ENCODE data around the gene SHC4.

Gene SHC4

DNA sequence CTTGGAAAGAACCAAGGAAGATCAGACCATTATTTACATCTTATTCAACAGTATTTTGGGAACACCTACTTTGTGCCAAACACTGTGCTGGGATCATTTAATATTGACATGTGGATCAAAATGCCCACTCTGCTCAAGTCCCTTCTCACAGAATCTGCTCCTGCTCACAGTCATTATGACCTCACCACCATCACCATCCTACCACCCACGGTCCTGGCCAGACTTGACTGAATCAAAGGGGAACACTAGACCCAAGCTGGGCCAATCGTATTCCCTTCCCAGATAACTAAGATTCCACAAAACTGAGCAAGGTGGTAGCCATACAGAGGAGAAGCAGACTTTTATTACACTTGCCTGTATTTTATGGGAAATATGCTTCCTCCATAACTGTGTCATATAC lies 149.4 kb downstream of the SHC4 start:
- H3K36me3 Mint-ChIP-seq (ENCODE audit: low read depth) = peaks cover 7% of the 10 kb centered on the region
- H3K27me3 Mint-ChIP-seq = peaks cover 3% of the 10 kb centered on the region
- intact Hi-C loops (cut with micrococcal nuclease) = loop anchor here (5.0 kb wide), 1 partner anchor 1333 kb away; no protein-coding TSS in a partner anchor
- no peak overlapping the region for H3K27ac Mint-ChIP-seq
- no peak overlapping the region for H3K4me3 Mint-ChIP-seq
- H3K4me1 Mint-ChIP-seq (ENCODE audit: low read depth) = peaks cover 22% of the 10 kb centered on the region
- no peaks in the 10 kb centered on the region for H3K9me3 Mint-ChIP-seq

DNA sequence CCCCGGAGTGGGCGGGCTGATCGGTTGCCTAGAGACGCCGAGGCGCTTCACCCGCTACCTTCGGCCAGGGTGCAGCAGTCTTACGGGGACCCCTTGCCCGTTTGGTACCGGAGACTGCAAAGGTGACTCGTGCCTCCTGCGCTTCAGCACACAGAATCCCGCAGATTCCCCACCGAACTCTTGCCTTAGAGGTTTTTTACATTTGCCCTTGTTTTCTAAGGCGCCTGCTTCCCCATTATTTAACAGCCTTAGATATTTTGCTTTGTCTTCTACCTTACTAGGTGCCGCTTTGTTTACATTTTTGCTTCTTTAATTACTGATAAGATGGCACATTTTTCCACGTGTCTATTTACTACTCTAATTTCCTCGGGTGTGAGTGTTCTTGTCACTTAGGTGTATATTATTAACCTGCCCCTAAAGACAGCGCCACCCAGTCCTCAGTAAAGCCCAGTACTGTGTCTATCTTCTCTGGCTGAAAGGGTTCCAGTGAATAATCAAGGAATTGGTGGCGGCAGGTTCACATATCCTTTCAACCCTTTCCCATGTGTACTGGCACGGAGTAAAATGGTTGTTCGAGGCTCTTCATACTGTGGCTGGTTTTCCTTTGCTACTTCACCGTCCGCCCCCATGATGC lies 152.3 kb downstream of the SHC4 start:
- Mint-ChIP-seq H3K9me3 (no peaks in the 10 kb centered on the region), H3K27me3 (peaks cover 3% of the 10 kb centered on the region), H3K4me3 (peak overlapping the region; percentile 86), H3K27ac (peak overlapping the region; percentile 94), H3K4me1 (ENCODE audit: low read depth) (peaks cover 22% of the 10 kb centered on the region), H3K36me3 (ENCODE audit: low read depth) (peaks cover 7% of the 10 kb centered on the region)
- intact Hi-C loops (cut with micrococcal nuclease) = loop anchor here (2.0 to 5.0 kb wide), 2 partner anchors 809 to 1336 kb away; partner anchors contain the start of genes DTWD1 and FAM227B

DNA sequence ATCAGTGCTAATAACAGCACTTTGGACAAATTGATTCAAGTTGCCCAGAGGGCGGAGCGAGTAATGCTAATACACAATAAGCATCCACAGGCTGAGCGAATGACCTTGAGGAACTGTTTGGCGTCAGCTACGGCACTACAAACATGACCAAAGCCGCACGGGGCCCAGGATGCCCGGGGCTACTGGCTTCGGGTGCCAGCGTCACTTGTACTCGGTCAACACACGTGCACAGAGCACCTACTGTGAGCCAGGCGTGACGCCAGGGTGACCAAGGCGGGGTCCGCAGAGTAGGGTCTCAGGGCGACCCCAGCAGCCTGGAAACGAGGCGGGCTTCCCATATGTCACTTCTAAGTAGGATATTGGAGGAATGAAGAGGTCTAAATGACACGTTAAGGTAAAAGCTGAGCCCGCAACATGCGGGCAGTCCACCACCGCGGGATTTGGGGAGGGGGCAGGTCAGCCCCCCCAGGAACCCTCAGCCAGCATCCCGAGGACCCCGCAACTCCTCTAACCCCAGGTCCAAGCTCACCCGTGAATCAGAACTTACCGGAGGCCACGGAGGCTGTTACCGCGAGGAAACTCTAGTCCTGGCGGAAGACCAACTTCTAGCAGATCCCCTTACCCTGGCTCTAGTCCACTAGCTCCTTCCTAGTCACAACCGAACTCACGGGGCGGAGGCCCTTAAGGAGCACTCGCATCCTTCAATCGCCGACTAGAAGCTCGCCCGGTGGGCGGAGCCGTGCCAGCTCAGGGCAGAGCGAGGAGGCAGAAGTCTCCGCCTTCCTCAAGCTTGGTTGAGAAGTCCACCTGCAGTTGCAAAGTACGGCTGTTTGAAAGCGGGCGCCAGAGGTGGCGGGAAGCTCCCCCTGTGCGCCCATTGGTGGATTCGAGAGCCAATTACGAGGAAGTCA lies 153.1 kb downstream of the SHC4 start, which contains the start of gene CEP152:
TSS of gene CEP152 (minus strand) at position 656 of the 911 bp plus-strand sequence. CDS start 5,420 bp downstream, outside the sequence.
- Mint-ChIP-seq H3K4me1 (ENCODE audit: low read depth) (peaks cover 22% of the 10 kb centered on the region), H3K27me3 (peaks cover 3% of the 10 kb centered on the region), H3K4me3 (peak within 1 kb of the TSS; percentile 86)

DNA sequence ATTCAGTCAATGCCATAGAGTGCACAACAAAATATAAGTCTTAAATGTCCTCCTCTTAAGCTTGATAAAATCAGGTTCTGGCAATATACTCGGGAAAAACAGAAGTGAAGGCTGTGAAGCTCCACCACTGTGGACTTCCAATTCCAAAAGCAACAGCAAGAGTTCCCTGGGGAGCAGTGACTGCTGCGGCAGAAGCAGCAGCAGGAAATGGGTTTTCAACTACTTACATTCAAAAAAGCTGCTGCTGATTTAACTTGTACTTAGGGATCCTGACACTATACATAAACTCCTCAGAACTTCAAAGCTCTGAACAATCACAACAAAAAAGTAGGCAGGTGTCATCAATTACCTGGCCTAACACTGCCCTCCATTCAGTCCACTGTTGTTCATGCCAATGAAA lies 157.6 kb downstream of the SHC4 start:
- intact Hi-C loops (cut with micrococcal nuclease) = no loop called here
- H3K27ac Mint-ChIP-seq = no peak overlapping the region
- no peaks in the 10 kb centered on the region for H3K9me3 Mint-ChIP-seq
- no peak overlapping the region for H3K4me3 Mint-ChIP-seq
- peaks cover 9% of the 10 kb centered on the region for H3K4me1 Mint-ChIP-seq (ENCODE audit: low read depth)
- peaks cover 30% of the 10 kb centered on the region for H3K36me3 Mint-ChIP-seq (ENCODE audit: low read depth)
- no peaks in the 10 kb centered on the region for H3K27me3 Mint-ChIP-seq

More for the DNA sequence above, 153.1 kb downstream of the SHC4 start, which contains the start of gene CEP152:
- Mint-ChIP-seq H3K36me3 (ENCODE audit: low read depth) (peaks cover 8% of the 10 kb centered on the region), H3K9me3 (no peaks in the 10 kb centered on the region), H3K27ac (peak within 1 kb of the TSS; percentile 94)
- intact Hi-C loops (cut with micrococcal nuclease) = loop anchor here (2.0 to 5.0 kb wide), 2 partner anchors 810 to 1337 kb away; partner anchors contain the start of genes DTWD1 and FAM227B

DNA sequence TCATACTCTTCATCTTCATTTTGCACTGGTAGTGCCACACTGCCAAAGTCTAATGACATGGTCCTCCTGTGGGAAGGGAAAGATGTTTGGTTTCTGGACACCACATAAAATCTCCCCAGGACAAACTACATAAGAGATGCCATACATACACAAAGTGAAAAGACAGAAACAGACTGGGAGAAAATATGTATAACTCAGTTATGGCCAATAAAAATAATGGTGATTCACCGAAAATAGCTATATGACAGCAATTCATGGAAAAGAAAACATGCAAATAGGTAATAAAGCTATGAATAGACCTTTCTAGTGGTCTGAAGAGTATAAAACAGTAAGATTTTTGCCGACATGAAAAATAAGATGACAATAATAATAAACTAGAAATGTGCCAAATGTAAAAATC lies 158.1 kb downstream of the SHC4 start:
- Mint-ChIP-seq H3K4me1 (ENCODE audit: low read depth) (peaks cover 9% of the 10 kb centered on the region), H3K27me3 (no peaks in the 10 kb centered on the region)

DNA sequence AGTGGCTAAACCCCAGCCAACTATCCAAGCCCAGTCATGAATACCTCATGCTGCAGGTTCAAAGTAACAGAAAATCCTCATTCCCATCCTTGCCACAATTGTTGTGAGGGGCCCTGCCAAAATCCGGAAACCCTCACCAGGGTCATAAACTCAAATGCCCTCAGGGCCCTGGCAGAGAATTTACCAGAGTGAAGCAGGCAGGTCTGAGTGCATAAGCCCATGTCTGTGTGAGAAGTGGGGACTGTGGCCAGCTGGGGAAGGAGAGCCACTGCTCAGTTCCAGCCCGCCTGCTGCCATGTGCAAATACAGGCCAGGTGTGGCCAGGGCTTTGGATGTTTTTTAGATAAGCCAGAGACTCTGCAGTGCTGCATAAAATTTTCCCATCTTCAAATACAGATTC lies 159.8 kb downstream of the SHC4 start:
- H3K9me3 Mint-ChIP-seq = no peaks in the 10 kb centered on the region
- peaks cover 5% of the 10 kb centered on the region for H3K4me1 Mint-ChIP-seq (ENCODE audit: low read depth)
- no peak overlapping the region for H3K4me3 Mint-ChIP-seq
- no peaks in the 10 kb centered on the region for H3K27me3 Mint-ChIP-seq
- intact Hi-C loops (cut with micrococcal nuclease) = loop anchor here (5.0 kb wide), 1 partner anchor 447 kb away; no protein-coding TSS in a partner anchor
- H3K27ac Mint-ChIP-seq = no peak overlapping the region
- H3K36me3 Mint-ChIP-seq (ENCODE audit: low read depth) = peaks cover 23% of the 10 kb centered on the region

More for the DNA sequence above, 158.1 kb downstream of the SHC4 start:
- peaks cover 27% of the 10 kb centered on the region for H3K36me3 Mint-ChIP-seq (ENCODE audit: low read depth)
- intact Hi-C loops (cut with micrococcal nuclease) = no loop called here
- no peak overlapping the region for H3K27ac Mint-ChIP-seq
- no peak overlapping the region for H3K4me3 Mint-ChIP-seq
- no peaks in the 10 kb centered on the region for H3K9me3 Mint-ChIP-seq

DNA sequence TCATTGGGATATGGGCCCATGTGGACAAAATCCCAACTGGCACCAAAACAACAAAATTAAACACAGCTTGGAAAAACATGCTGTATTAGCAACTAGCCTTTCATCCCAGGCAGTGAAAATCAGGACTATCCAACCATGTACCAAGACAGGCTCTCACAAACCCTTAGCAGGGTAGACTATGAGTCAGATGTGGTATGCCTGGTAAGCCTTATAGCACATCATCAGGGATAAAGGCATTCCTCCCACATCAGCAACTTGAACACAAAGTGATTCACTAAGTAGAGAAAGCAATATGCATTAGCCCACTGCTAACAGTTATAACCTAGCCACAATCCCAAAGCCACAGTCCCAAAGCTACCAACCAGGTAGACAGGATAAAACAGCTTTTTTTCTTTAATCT lies 160.9 kb downstream of the SHC4 start:
- H3K9me3 Mint-ChIP-seq = no peaks in the 10 kb centered on the region
- H3K4me1 Mint-ChIP-seq (ENCODE audit: low read depth) = peaks cover 5% of the 10 kb centered on the region
- peaks cover 24% of the 10 kb centered on the region for H3K36me3 Mint-ChIP-seq (ENCODE audit: low read depth)
- H3K27me3 Mint-ChIP-seq = no peaks in the 10 kb centered on the region
- H3K4me3 Mint-ChIP-seq = no peak overlapping the region
- H3K27ac Mint-ChIP-seq = no peak overlapping the region
- intact Hi-C loops (cut with micrococcal nuclease) = loop anchor here (5.0 kb wide), 1 partner anchor 446 kb away; no protein-coding TSS in a partner anchor

DNA sequence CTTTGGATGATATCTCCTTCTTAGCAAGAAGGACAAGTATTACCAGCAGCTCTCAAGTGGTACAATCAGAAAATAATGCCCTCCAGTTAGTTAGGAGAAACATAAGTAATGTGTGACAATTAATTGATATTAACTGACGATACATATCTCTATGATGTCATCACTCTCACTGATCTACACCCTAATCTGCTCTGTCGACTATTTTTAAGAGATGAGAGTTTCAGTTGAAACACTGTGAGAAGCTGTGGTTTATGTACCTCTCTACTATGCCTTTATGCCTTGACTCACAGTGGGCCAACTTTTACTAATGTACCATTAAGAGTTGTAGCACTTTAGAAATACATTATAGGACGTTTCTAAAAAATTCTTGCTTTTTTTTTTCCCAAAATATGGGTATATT lies 161.5 kb downstream of the SHC4 start:
- H3K27me3 Mint-ChIP-seq = no peaks in the 10 kb centered on the region
- intact Hi-C loops (cut with micrococcal nuclease) = loop anchor here (5.0 kb wide), 1 partner anchor 445 kb away; no protein-coding TSS in a partner anchor
- H3K9me3 Mint-ChIP-seq = no peaks in the 10 kb centered on the region
- no peak overlapping the region for H3K4me3 Mint-ChIP-seq
- peaks cover 30% of the 10 kb centered on the region for H3K36me3 Mint-ChIP-seq (ENCODE audit: low read depth)
- H3K27ac Mint-ChIP-seq = no peak overlapping the region
- H3K4me1 Mint-ChIP-seq (ENCODE audit: low read depth) = peaks cover 5% of the 10 kb centered on the region

DNA sequence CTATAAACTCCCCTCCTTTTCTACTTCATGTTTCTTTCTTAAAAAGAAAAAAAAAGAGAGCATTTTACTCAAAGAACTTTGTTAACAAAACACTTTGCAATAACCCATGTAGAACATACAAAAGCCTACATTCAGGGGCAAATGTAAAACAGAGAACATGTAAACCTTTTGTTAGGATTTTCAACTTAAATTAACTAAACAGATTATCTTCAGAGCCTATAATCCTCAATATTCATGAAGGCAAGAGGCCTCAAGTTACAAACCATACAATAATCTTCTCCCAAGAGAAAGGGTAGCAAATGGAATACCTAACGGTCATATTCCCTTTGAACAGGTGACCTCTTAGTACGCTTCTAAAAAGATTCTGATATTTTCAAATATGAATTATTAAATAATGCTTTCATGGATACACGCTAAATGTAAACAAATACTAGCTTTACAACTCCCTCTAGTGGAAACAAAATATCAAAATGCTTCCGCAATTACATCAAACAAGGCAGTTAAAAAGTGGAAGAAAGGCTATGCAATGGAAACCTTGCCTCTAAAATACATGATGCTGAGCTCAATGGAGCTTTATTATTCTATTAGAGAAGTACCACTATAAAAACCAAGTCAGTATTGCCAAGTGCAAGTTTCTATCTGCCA lies 162.8 kb downstream of the SHC4 start:
- no peaks in the 10 kb centered on the region for H3K9me3 Mint-ChIP-seq
- peaks cover 32% of the 10 kb centered on the region for H3K36me3 Mint-ChIP-seq (ENCODE audit: low read depth)
- peaks cover 5% of the 10 kb centered on the region for H3K4me1 Mint-ChIP-seq (ENCODE audit: low read depth)
- H3K4me3 Mint-ChIP-seq = no peak overlapping the region
- no peaks in the 10 kb centered on the region for H3K27me3 Mint-ChIP-seq
- intact Hi-C loops (cut with micrococcal nuclease) = loop anchor here (5.0 kb wide), 1 partner anchor 444 kb away; no protein-coding TSS in a partner anchor
- H3K27ac Mint-ChIP-seq = no peak overlapping the region

DNA sequence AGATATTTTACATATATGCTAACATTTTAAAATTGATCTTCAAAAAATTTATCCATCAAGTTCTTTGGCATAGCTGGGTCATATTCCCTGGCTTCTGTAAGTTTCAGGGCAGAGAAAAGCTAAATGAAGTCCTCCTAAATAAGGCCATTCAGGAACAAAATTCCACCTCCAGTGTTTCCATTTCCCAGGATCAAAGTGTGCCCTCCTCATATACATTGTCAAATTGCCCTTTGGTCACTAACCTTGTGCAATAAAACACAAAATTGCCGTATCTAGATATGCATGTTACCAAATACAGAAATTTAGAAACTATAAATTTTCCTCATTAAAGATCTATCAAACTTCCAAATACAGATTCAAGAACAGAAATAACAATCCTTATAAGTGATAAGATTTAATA lies 163.5 kb downstream of the SHC4 start:
- H3K4me1 Mint-ChIP-seq (ENCODE audit: low read depth) = peaks cover 5% of the 10 kb centered on the region
- intact Hi-C loops (cut with micrococcal nuclease) = loop anchor here (5.0 kb wide), 1 partner anchor 443 kb away; no protein-coding TSS in a partner anchor
- H3K27ac Mint-ChIP-seq = no peak overlapping the region
- H3K4me3 Mint-ChIP-seq = no peak overlapping the region
- H3K27me3 Mint-ChIP-seq = no peaks in the 10 kb centered on the region
- H3K9me3 Mint-ChIP-seq = no peaks in the 10 kb centered on the region
- H3K36me3 Mint-ChIP-seq (ENCODE audit: low read depth) = peaks cover 27% of the 10 kb centered on the region

DNA sequence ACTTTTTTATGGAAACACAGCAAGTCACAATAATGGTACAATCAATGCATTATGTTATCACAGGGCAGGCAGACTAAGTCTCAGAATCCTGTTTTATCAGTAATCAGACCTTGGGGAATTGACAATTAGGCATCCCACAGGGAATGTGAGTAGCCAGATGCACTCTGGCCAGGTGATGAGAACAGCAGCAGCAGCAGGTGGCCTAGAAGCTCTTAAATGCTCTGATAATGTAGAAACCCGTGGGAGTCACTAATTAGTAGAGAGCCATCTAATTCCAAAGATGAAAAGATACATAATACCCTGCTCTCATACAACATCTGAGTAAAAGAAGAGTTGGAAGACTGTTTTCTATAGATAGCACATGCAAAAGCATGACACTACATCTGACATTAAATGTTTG lies 165.4 kb downstream of the SHC4 start:
- Mint-ChIP-seq H3K9me3 (no peaks in the 10 kb centered on the region), H3K27ac (no peak overlapping the region), H3K36me3 (ENCODE audit: low read depth) (peaks cover 9% of the 10 kb centered on the region), H3K4me1 (ENCODE audit: low read depth) (peaks cover 14% of the 10 kb centered on the region), H3K4me3 (no peak overlapping the region), H3K27me3 (no peaks in the 10 kb centered on the region)
- intact Hi-C loops (cut with micrococcal nuclease) = no loop called here

DNA sequence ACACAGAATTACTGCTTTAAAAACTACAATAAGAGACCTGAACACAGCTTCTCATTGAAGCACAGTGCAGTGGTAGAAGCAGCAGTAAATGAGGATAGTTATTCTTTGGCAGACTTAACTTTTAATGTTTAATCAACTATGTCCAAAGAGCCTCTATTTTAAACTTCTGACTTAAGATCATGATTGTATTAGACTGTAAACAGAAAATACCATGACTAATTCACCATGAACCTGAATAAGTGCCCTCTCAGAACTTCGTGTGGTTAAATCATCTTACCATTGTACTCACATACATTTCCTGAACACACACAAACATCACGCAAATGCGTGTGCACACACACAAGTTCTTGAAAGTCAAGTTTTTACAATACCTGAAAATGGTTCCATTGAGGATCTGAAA lies 166.8 kb downstream of the SHC4 start:
- Mint-ChIP-seq H3K27ac (no peak overlapping the region), H3K4me1 (ENCODE audit: low read depth) (peaks cover 14% of the 10 kb centered on the region), H3K4me3 (no peak overlapping the region), H3K27me3 (no peaks in the 10 kb centered on the region), H3K36me3 (ENCODE audit: low read depth) (peaks cover 22% of the 10 kb centered on the region), H3K9me3 (no peaks in the 10 kb centered on the region)
- intact Hi-C loops (cut with micrococcal nuclease) = no loop called here

DNA sequence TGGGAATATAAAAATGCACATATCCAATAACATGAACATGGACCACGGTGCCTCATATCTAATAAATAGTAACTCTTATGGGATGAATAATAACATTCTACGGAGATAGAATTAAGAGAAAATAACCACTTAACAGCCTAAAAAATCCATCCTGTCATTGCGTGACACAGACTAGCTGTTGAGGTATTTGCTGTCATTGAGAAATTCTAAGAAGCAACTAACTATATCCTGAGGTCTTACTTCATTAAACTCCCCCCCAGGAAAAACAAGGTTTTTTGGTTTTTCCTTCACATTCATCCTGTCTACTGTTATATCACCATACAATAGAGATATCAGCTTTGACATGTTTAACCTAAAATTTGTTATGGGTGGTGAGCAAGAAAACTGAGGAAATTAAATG lies 167.2 kb downstream of the SHC4 start:
- Mint-ChIP-seq H3K4me3 (no peak overlapping the region), H3K9me3 (no peaks in the 10 kb centered on the region), H3K27ac (no peak overlapping the region), H3K4me1 (ENCODE audit: low read depth) (peaks cover 14% of the 10 kb centered on the region), H3K27me3 (no peaks in the 10 kb centered on the region), H3K36me3 (ENCODE audit: low read depth) (peaks cover 23% of the 10 kb centered on the region)
- intact Hi-C loops (cut with micrococcal nuclease) = no loop called here

Measured in dendritic cell treated with granulocyte-macrophage colony-stimulating factor and Interleukin-4, amounts not matched to agents 40 ng/mL and 50 ng/mL, for 4 days (primary cell).